DOHH2 (cell line): ENCODE data around the gene CAB39.

Source experiments
- H3F3A ChIP-seq: fragments of 200-600 bp; sonication (generic), shearing (Covaris generic); 2 replicates; pipeline ENCODE4 v1.6.0; 2016; ENCODE audit warnings: antibody characterized with exemption, mild to moderate bottlenecking; ENCODE audit not compliant: control insufficient read depth, insufficient read depth
- H3K27ac ChIP-seq: fragments of 200-600 bp; sonication (generic); 2 replicates; pipeline ENCODE4 v1.5.1; 2014; ENCODE audit warnings: low read depth, mild to moderate bottlenecking, low read length, moderate library complexity
- H3K27me3 ChIP-seq: fragments of 200-600 bp; sonication (generic); 2 replicates; pipeline ENCODE4 v1.6.1; 2014; ENCODE audit warnings: mild to moderate bottlenecking, low read length, mixed read lengths; ENCODE audit not compliant: control insufficient read depth
- H3K36me3 ChIP-seq: fragments of 200-600 bp; sonication (generic); 2 replicates; pipeline ENCODE4 v1.6.1; 2014; ENCODE audit warnings: mild to moderate bottlenecking, low read length, moderate library complexity, mixed read lengths; ENCODE audit not compliant: control insufficient read depth
- H3K4me1 ChIP-seq: fragments of 200-600 bp; sonication (generic); 2 replicates; pipeline ENCODE4 v1.6.1; 2014; ENCODE audit warnings: mild to moderate bottlenecking, low read length, mixed read lengths; ENCODE audit not compliant: control insufficient read depth
- H3K4me2 ChIP-seq: fragments of 200-600 bp; sonication (generic); 2 replicates; pipeline ENCODE4 v1.6.0; 2014; ENCODE audit warnings: mild to moderate bottlenecking, low read length, moderate library complexity
- H3K4me3 ChIP-seq: fragments of 200-600 bp; sonication (generic); 2 replicates; pipeline ENCODE4 v1.5.1; 2014; ENCODE audit warnings: mild to moderate bottlenecking, low read length, mixed read lengths
- H3K79me2 ChIP-seq: fragments of 200-600 bp; sonication (generic); 2 replicates; pipeline ENCODE4 v1.6.1; 2014; ENCODE audit warnings: mild to moderate bottlenecking, low read length, mixed read lengths; ENCODE audit not compliant: control insufficient read depth
- H3K9me2 ChIP-seq: fragments of 200-600 bp; sonication (generic); replicated peaks from 2 replicates; pipeline ENCODE4 v1.6.1; 2014; ENCODE audit warnings: mild to moderate bottlenecking, low read length, mixed read lengths; ENCODE audit not compliant: control insufficient read depth
- H3K9me3 ChIP-seq: fragments of 200-600 bp; sonication (generic); 2 replicates; pipeline ENCODE4 v1.6.1; 2014; ENCODE audit warnings: antibody characterized with exemption, low read length, mixed read lengths; ENCODE audit not compliant: control insufficient read depth, insufficient read depth
- H4K20me1 ChIP-seq: fragments of 200-600 bp; sonication (generic); 2 replicates; pipeline ENCODE4 v1.6.0; 2014; ENCODE audit warnings: low read depth, mild to moderate bottlenecking, antibody characterized with exemption, low read length, moderate library complexity; ENCODE audit not compliant: control insufficient read depth, insufficient read depth
- EZH2phosphoT487 ChIP-seq: fragments of 200-600 bp; sonication (generic); IDR thresholded peaks from 2 replicates; pipeline ENCODE4 v1.6.1; 2017; ENCODE audit warnings: borderline replicate concordance, mild to moderate bottlenecking, antibody characterized with exemption, low read length, moderate library complexity, mixed read lengths
- TF ChIP-seq, protein P1 (sequence below): fragments of 200-600 bp; sonication (generic); IDR thresholded peaks from one replicate; pipeline ENCODE4 v1.5.1; 2014; ENCODE audit warnings: antibody characterized with exemption, mild to moderate bottlenecking, low read depth, low read length; ENCODE audit not compliant: poor library complexity, severe bottlenecking

CAB39 gene

DNA sequence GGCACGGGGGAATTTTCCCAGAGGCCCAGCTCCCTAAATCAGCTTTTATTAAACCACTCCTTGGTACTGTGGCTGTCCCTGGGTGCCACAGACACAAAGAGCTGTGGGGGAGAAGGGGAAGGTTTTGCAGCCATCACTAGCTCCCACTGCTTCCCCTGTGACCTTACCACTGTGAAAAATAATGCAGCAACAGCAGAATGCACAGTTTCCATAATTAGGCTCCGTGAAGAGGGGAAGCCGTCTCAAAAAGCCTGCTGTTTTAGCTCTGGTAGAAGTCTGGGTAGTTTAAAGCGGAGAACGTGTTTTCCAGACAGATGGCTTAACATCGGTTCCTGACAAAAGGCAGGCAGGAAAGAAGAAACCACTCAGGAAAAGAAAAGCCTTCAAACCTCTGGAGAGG, 27.5 kb upstream of the CAB39 start:
- H3K9me3 ChIP-seq, result no peaks in the 10 kb centered on the region
- TF ChIP-seq EZH2phosphoT487, result no peak
- TF ChIP-seq, protein P1, sequence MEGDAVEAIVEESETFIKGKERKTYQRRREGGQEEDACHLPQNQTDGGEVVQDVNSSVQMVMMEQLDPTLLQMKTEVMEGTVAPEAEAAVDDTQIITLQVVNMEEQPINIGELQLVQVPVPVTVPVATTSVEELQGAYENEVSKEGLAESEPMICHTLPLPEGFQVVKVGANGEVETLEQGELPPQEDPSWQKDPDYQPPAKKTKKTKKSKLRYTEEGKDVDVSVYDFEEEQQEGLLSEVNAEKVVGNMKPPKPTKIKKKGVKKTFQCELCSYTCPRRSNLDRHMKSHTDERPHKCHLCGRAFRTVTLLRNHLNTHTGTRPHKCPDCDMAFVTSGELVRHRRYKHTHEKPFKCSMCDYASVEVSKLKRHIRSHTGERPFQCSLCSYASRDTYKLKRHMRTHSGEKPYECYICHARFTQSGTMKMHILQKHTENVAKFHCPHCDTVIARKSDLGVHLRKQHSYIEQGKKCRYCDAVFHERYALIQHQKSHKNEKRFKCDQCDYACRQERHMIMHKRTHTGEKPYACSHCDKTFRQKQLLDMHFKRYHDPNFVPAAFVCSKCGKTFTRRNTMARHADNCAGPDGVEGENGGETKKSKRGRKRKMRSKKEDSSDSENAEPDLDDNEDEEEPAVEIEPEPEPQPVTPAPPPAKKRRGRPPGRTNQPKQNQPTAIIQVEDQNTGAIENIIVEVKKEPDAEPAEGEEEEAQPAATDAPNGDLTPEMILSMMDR, result no peak
- H3K9me2 ChIP-seq, result no peaks in the 10 kb centered on the region
- no peak overlapping the region for H3K4me3 ChIP-seq
- no peaks in the 10 kb centered on the region for H3K79me2 ChIP-seq
- H3K36me3 ChIP-seq, result no peaks in the 10 kb centered on the region
- peaks cover 16% of the 10 kb centered on the region; the same call in 1 of the 2 replicates for H3K27me3 ChIP-seq
- no peak overlapping the region for H3K27ac ChIP-seq
- no peak overlapping the region for H3K4me2 ChIP-seq
- no peaks in the 10 kb centered on the region for H4K20me1 ChIP-seq
- no peaks in the 10 kb centered on the region for H3K4me1 ChIP-seq
- H3F3A ChIP-seq, result no peaks in the 10 kb centered on the region

DNA sequence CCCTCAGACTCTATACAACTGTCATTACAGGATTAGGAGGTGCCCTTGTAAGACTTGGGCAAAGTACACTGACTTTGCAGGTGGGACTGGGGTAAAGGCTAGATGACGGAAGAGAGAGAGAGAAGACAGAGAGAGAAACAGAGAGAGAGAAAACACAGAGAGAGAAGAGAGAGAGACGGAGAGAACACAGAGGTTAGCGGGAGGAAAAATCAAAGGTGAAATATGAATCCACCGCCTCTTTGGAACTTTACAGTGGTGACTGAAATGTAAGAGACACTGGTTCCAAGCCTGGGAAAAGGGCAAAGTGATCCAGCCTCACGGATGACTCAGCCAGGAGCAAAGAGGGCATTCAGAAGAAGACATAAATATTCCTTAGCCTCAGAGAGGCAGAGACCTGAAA, 25.1 kb upstream of the CAB39 start:
- no peaks in the 10 kb centered on the region for H3K79me2 ChIP-seq
- no peaks in the 10 kb centered on the region for H3K9me3 ChIP-seq
- no peak overlapping the region for H3K27ac ChIP-seq
- H3K4me2 ChIP-seq, result no peak overlapping the region
- H3K4me1 ChIP-seq, result no peaks in the 10 kb centered on the region
- no peak overlapping the region for H3K4me3 ChIP-seq
- no peaks in the 10 kb centered on the region for H3K36me3 ChIP-seq
- TF ChIP-seq, protein P1, result no peak
- no peak for TF ChIP-seq EZH2phosphoT487
- no peaks in the 10 kb centered on the region for H3F3A ChIP-seq
- no peaks in the 10 kb centered on the region for H4K20me1 ChIP-seq
- H3K9me2 ChIP-seq, result no peaks in the 10 kb centered on the region
- H3K27me3 ChIP-seq, result peaks cover 11% of the 10 kb centered on the region; the same call in 1 of the 2 replicates

DNA sequence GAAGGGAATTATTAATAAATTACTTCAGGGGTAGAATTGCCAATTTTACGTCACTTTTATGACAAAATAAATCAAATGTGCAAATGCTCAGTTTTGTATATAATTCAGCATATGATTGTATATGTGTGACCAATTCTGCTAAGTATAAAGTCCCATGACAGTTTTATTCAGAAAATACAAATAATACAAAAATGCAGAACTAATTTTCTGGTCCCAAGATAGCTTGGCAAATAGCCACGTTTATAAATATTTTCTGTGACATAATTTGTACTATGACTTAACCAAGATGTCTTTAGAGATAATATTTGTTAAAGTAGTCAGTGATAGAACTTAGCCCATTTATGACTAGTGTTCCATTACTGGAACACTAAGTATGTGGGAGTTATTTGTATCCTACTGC, 24.2 kb upstream of the CAB39 start:
- no peak overlapping the region for H3K4me2 ChIP-seq
- no peak overlapping the region for H3K27ac ChIP-seq
- TF ChIP-seq, protein P1, result no peak
- TF ChIP-seq EZH2phosphoT487, result no peak
- H3K36me3 ChIP-seq, result no peaks in the 10 kb centered on the region
- no peaks in the 10 kb centered on the region for H4K20me1 ChIP-seq
- no peaks in the 10 kb centered on the region for H3F3A ChIP-seq
- no peaks in the 10 kb centered on the region for H3K9me2 ChIP-seq
- no peaks in the 10 kb centered on the region for H3K9me3 ChIP-seq
- no peaks in the 10 kb centered on the region for H3K4me1 ChIP-seq
- H3K4me3 ChIP-seq, result no peak overlapping the region
- H3K79me2 ChIP-seq, result no peaks in the 10 kb centered on the region
- H3K27me3 ChIP-seq, result peaks cover 8% of the 10 kb centered on the region; the same call in 1 of the 2 replicates
